OCI-LY3 (cell line): Measurements from ENCODE around the gene SLC38A11.

Experiments
- H2AFZ ChIP-seq: fragments of 200-600, 300-600 bp; shearing (Covaris generic); 2 replicates; pipeline ENCODE4 v1.6.0; 2014; ENCODE audit warnings: antibody characterized with exemption, low read depth, low read length
- H3K27ac ChIP-seq: fragments of 200-600, 300-600 bp; sonication (generic); 2 replicates; pipeline ENCODE4 v1.5.1; 2014; ENCODE audit warnings: mild to moderate bottlenecking, low read length, moderate library complexity, mixed read lengths
- H3K27me3 ChIP-seq: fragments of 200-600, 300-600 bp; sonication (generic); 2 replicates; pipeline ENCODE4 v1.6.1; 2014; ENCODE audit warnings: low read depth, low read length, mixed read lengths
- H3K36me3 ChIP-seq: fragments of 200-600, 300-600 bp; sonication (generic); replicated peaks from 2 replicates; pipeline ENCODE3; 2014; ENCODE audit warnings: low read depth, low read length, mixed read lengths
- H3K4me1 ChIP-seq: fragments of 300-600, 200-600 bp; sonication (generic); 2 replicates; pipeline ENCODE4 v1.6.1; 2014; ENCODE audit warnings: low read length, mixed read lengths
- H3K4me2 ChIP-seq: fragments of 200-600, 300-600 bp; sonication (generic); 2 replicates; pipeline ENCODE4 v1.6.1; 2014; ENCODE audit warnings: low read length, mixed read lengths
- H3K4me3 ChIP-seq: fragments of 300-600, 200-600 bp; sonication (generic); 2 replicates; pipeline ENCODE4 v1.5.1; 2014; ENCODE audit warnings: antibody characterized with exemption, mild to moderate bottlenecking, low read length, moderate library complexity
- H3K79me2 ChIP-seq: fragments of 300-600, 200-600 bp; shearing (Covaris generic); 2 replicates; pipeline ENCODE4 v1.6.1; 2014; ENCODE audit warnings: mild to moderate bottlenecking, low read length, mixed read lengths
- H3K9ac ChIP-seq: fragments of 300-600, 200-600 bp; shearing (Covaris generic); 2 replicates; pipeline ENCODE4 v1.6.0; 2014; ENCODE audit warnings: mild to moderate bottlenecking, low read length, moderate library complexity
- H3K9me3 ChIP-seq: fragments of 200-600, 300-600 bp; shearing (Covaris generic); 2 replicates; pipeline ENCODE4 v1.6.1; 2014; ENCODE audit warnings: low read length, mixed read lengths; ENCODE audit not compliant: insufficient read depth
- H4K20me1 ChIP-seq: fragments of 200-600, 300-600 bp; sonication (generic); 2 replicates; pipeline ENCODE4 v1.6.1; 2016; ENCODE audit warnings: low read length, mixed read lengths; ENCODE audit not compliant: insufficient read depth
- CTCF ChIP-seq: fragments of 200-600, 300-600 bp; sonication (generic); IDR thresholded peaks from 2 replicates; pipeline ENCODE4 v1.5.1; 2014; ENCODE audit warnings: antibody characterized with exemption, low read length, low read depth
- EZH2phosphoT487 ChIP-seq: fragments of 200-600 bp; shearing (Covaris generic); IDR thresholded peaks from 2 replicates; pipeline ENCODE4 v1.6.1; 2018; ENCODE audit warnings: antibody characterized with exemption, mixed run types, low read depth

Gene SLC38A11

GRCh38 chr2:164928101-164928673 lies 27.1 kb downstream of the SLC38A11 start:
- Histone ChIP-seq H3K4me2 (no peak overlapping the region), H3K4me3 (no peak overlapping the region), H3K79me2 (no peaks in the 10 kb centered on the region), H3K9ac (no peak overlapping the region), H3K9me3 (no peaks in the 10 kb centered on the region), H4K20me1 (no peaks in the 10 kb centered on the region), H3K4me1 (0 out of 2 replicates have a peak, but pooled peaks cover 5% of the 10 kb centered on the region), H3K27me3 (no peaks in the 10 kb centered on the region), H3K36me3 (no peaks in the 10 kb centered on the region), H3K27ac (no peak overlapping the region), H2AFZ (no peak overlapping the region)
- TF ChIP-seq CTCF (no peak), EZH2phosphoT487 (no peak)

GRCh38 chr2:164922134-164922533 lies 33.2 kb downstream of the SLC38A11 start:
- peak overlapping the region; percentile 90; the same call in 1 of the 2 replicates for H2AFZ ChIP-seq
- no peaks in the 10 kb centered on the region for H4K20me1 ChIP-seq
- no peak overlapping the region for H3K27ac ChIP-seq
- H3K79me2 ChIP-seq, result no peaks in the 10 kb centered on the region
- no peak overlapping the region for H3K9ac ChIP-seq
- no peaks in the 10 kb centered on the region for H3K27me3 ChIP-seq
- no peaks in the 10 kb centered on the region for H3K36me3 ChIP-seq
- H3K9me3 ChIP-seq, result no peaks in the 10 kb centered on the region
- peaks cover 23% of the 10 kb centered on the region for H3K4me1 ChIP-seq
- TF ChIP-seq EZH2phosphoT487 (no peak), CTCF (no peak)
- peak overlapping the region; percentile 28; the same call in 1 of the 2 replicates for H3K4me2 ChIP-seq
- no peak overlapping the region for H3K4me3 ChIP-seq

GRCh38 chr2:164920430-164920829 lies 34.9 kb downstream of the SLC38A11 start:
- TF ChIP-seq CTCF, result no peak
- TF ChIP-seq EZH2phosphoT487, result no peak
- Histone ChIP-seq H3K27ac (peak overlapping the region; percentile 38), H3K4me1 (peaks cover 23% of the 10 kb centered on the region), H3K9me3 (no peaks in the 10 kb centered on the region), H3K79me2 (no peaks in the 10 kb centered on the region), H3K27me3 (no peaks in the 10 kb centered on the region), H4K20me1 (no peaks in the 10 kb centered on the region), H3K36me3 (no peaks in the 10 kb centered on the region), H3K4me3 (peak overlapping the region; percentile 53), H3K4me2 (peak overlapping the region; percentile 76), H3K9ac (peak overlapping the region; percentile 43; the same call in 1 of the 2 replicates), H2AFZ (peak overlapping the region; percentile 90)

GRCh38 chr2:164917296-164917903 lies 37.9 kb downstream of the SLC38A11 start:
- no peaks in the 10 kb centered on the region for H3K79me2 ChIP-seq

More at GRCh38 chr2:164917296-164917903, 37.9 kb downstream of the SLC38A11 start:
- no peak overlapping the region for H3K4me2 ChIP-seq
- H3K36me3 ChIP-seq, result no peaks in the 10 kb centered on the region
- no peak overlapping the region for H2AFZ ChIP-seq
- no peak for TF ChIP-seq EZH2phosphoT487
- peak; percentile 46 for TF ChIP-seq CTCF
- H3K27ac ChIP-seq, result no peak overlapping the region
- no peaks in the 10 kb centered on the region for H3K9me3 ChIP-seq
- no peaks in the 10 kb centered on the region for H3K27me3 ChIP-seq
- H3K4me1 ChIP-seq, result peaks cover 44% of the 10 kb centered on the region
- no peak overlapping the region for H3K4me3 ChIP-seq
- no peaks in the 10 kb centered on the region for H4K20me1 ChIP-seq
- no peak overlapping the region for H3K9ac ChIP-seq
